ENCODE measurements around the gene MAEA.

Gene MAEA

DNA sequence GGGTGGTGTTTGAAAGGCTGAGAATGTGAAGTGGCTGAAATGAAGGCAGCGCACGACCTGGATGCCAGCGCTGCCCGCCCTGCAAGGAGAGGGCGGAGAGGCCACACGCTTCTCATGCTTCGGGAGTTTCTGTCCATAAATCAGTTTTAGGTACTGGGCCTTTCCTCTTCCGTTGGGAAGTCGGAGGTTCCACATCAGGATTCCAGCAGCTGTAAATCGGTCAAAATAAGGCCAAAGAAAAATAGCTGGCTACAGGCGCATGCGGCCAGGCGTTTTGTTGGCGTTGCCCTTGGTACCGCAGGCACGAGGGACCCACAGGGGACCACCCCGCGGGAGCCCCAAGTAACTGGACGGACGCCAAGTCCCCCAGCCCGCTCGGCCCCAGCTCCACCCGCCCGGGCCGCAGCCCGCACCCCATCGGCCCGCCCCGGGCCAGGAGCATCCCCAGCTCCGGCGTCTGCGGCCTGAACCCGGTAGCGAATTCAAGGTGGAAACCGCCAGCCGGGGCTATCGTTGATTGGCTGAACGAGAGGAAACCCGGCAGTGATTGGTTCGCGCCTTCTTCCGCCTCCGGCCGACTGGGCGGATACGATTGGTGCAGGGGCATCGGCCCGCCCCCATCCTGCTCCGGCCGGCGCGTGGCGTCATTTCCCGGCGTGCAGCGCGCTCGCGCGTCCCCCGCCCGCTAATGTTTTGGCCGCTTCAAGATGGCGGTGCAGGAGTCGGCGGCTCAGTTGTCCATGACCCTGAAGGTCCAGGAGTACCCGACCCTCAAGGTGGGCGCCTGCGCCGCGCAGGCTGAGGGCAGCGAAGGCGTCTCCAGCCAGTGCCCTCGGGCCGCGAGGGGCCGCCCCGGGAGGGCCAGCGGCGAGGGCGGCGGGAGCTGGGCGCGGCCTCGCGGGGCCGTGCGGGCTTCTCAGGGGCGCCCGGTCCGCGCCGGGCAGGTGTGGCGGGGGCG lies at the start of gene MAEA:
MAEA (plus strand) TSS at position 685 of the 958 bp plus-strand sequence; CDS start at position 708, 23 bp downstream.
- H3K27me3 ChIP-seq (ENCODE audit: control insufficient read depth in 1 of 2, insufficient read depth in 2 of 2, low read length in 2 of 2): no peaks in the 10 kb centered on the region
- peak within 1 kb of the TSS; percentile 87 to 91 for H3K9ac ChIP-seq (ENCODE audit: low read length in 2 of 2)
- H3K4me1 ChIP-seq (ENCODE audit: control insufficient read depth, insufficient read depth, low read length): peaks cover 38% of the 10 kb centered on the region
- H3K27ac ChIP-seq (ENCODE audit: low read length): peak within 1 kb of the TSS; percentile 49
- H3K9me3 ChIP-seq (ENCODE audit: control insufficient read depth in 2 of 2, low read length in 2 of 2): no peaks in the 10 kb centered on the region
- peak within 1 kb of the TSS; percentile 87 to 97 for H3K4me3 ChIP-seq (ENCODE audit: low read length in 2 of 2)
- no peaks in the 10 kb centered on the region for H3K36me3 ChIP-seq (ENCODE audit: control insufficient read depth in 2 of 2, insufficient read depth in 2 of 2, low read length in 2 of 2)

DNA sequence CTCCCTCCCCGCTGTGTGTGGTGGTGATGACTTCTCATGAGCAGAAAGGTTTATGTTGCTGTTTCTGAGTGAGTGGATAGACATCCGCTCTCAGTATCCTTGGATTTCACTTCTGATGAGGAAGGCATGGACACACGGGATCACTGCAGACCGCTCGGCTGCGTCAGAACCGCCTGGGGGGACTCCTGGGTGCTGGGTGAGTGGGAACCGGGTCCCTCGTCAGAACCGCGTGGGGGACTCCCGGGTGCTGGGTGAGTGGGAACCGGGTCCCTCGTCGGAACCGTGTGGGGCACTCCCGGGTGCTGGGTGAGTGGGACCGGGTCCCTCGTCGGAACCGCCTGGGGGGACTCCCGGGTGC lies 49.8 kb upstream of the MAEA start:
- no peaks in the 10 kb centered on the region for H3K9me3 ChIP-seq (ENCODE audit: control insufficient read depth in 2 of 2, low read length in 2 of 2)
- H3K27me3 ChIP-seq (ENCODE audit: control insufficient read depth in 1 of 2, insufficient read depth in 2 of 2, low read length in 2 of 2): no peaks in the 10 kb centered on the region
- no peak overlapping the region for H3K27ac ChIP-seq (ENCODE audit: low read length)
- H3K36me3 ChIP-seq (ENCODE audit: control insufficient read depth in 2 of 2, insufficient read depth in 2 of 2, low read length in 2 of 2): peaks cover 18 to 37% of the 10 kb centered on the region in 2 donors
- no peak overlapping the region for H3K9ac ChIP-seq (ENCODE audit: low read length in 2 of 2)
- H3K4me3 ChIP-seq (ENCODE audit: low read length in 2 of 2): no peak overlapping the region
- peaks cover 36% of the 10 kb centered on the region for H3K4me1 ChIP-seq (ENCODE audit: control insufficient read depth, insufficient read depth, low read length)

DNA sequence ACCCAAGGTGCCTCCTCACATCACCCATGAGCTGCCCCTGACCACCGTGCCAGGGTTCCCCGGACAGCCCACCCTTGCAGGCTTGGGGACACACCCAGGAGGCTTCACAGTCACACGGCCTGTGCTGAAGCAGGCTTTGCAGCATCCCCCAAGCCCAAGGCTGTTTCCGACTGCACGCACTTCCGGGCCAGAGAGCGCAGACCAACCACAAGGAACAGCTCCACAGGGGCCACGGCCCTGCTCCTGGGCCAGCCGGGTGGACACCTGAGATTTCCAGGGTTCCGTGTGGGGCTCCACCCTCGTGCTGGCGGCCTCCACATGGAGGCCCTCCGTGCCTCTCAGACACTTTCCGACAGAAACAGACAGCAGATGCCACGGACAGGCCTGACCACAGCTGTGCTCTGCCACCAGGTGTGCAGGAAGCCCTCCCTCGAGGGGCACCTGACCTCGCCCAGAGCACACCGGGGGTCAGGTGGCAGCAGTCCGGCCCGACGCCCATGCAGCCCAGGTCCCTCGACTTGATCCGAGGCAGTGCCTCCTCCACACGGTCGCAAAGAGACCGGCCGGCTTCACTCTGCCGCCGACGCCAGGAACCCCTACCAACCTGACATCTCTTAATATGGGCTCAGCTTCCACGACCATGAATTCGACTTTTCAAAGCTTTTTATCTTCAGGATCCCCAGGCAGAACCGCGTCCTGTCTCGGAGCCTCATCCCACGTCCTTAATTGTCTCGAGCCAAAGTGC lies 48.8 kb upstream of the MAEA start:
- Histone ChIP-seq H3K4me3 (ENCODE audit: low read length in 2 of 2) (no peak overlapping the region), H3K9ac (ENCODE audit: low read length in 2 of 2) (no peak overlapping the region), H3K27me3 (ENCODE audit: control insufficient read depth in 1 of 2, insufficient read depth in 2 of 2, low read length in 2 of 2) (no peaks in the 10 kb centered on the region), H3K36me3 (ENCODE audit: control insufficient read depth in 2 of 2, insufficient read depth in 2 of 2, low read length in 2 of 2) (peaks cover 16 to 29% of the 10 kb centered on the region in 2 donors), H3K4me1 (ENCODE audit: control insufficient read depth, insufficient read depth, low read length) (peaks cover 40% of the 10 kb centered on the region), H3K27ac (ENCODE audit: low read length) (no peak overlapping the region), H3K9me3 (ENCODE audit: control insufficient read depth in 2 of 2, low read length in 2 of 2) (no peaks in the 10 kb centered on the region)

GRCh38 chr4:1241466-1241935 lies 48.2 kb upstream of the MAEA start:
- H3K36me3 ChIP-seq (ENCODE audit: control insufficient read depth in 2 of 2, insufficient read depth in 2 of 2, low read length in 2 of 2): peaks cover 16 to 26% of the 10 kb centered on the region in 2 donors
- H3K9me3 ChIP-seq (ENCODE audit: control insufficient read depth in 2 of 2, low read length in 2 of 2): no peaks in the 10 kb centered on the region
- no peak overlapping the region for H3K4me3 ChIP-seq (ENCODE audit: low read length in 2 of 2)
- H3K9ac ChIP-seq (ENCODE audit: low read length in 2 of 2): no peak overlapping the region
- no peaks in the 10 kb centered on the region for H3K27me3 ChIP-seq (ENCODE audit: control insufficient read depth in 1 of 2, insufficient read depth in 2 of 2, low read length in 2 of 2)
- H3K4me1 ChIP-seq (ENCODE audit: control insufficient read depth, insufficient read depth, low read length): peaks cover 46% of the 10 kb centered on the region
- no peak overlapping the region for H3K27ac ChIP-seq (ENCODE audit: low read length)

GRCh38 chr4:1241936-1242505 lies 47.7 kb upstream of the MAEA start:
- Histone ChIP-seq H3K27ac (ENCODE audit: low read length) (no peak overlapping the region), H3K27me3 (ENCODE audit: control insufficient read depth in 1 of 2, insufficient read depth in 2 of 2, low read length in 2 of 2) (no peaks in the 10 kb centered on the region), H3K36me3 (ENCODE audit: control insufficient read depth in 2 of 2, insufficient read depth in 2 of 2, low read length in 2 of 2) (peaks cover 16 to 24% of the 10 kb centered on the region in 2 donors), H3K4me3 (ENCODE audit: low read length in 2 of 2) (no peak overlapping the region), H3K9me3 (ENCODE audit: control insufficient read depth in 2 of 2, low read length in 2 of 2) (no peaks in the 10 kb centered on the region), H3K4me1 (ENCODE audit: control insufficient read depth, insufficient read depth, low read length) (peaks cover 51% of the 10 kb centered on the region), H3K9ac (ENCODE audit: low read length in 2 of 2) (no peak overlapping the region)

DNA sequence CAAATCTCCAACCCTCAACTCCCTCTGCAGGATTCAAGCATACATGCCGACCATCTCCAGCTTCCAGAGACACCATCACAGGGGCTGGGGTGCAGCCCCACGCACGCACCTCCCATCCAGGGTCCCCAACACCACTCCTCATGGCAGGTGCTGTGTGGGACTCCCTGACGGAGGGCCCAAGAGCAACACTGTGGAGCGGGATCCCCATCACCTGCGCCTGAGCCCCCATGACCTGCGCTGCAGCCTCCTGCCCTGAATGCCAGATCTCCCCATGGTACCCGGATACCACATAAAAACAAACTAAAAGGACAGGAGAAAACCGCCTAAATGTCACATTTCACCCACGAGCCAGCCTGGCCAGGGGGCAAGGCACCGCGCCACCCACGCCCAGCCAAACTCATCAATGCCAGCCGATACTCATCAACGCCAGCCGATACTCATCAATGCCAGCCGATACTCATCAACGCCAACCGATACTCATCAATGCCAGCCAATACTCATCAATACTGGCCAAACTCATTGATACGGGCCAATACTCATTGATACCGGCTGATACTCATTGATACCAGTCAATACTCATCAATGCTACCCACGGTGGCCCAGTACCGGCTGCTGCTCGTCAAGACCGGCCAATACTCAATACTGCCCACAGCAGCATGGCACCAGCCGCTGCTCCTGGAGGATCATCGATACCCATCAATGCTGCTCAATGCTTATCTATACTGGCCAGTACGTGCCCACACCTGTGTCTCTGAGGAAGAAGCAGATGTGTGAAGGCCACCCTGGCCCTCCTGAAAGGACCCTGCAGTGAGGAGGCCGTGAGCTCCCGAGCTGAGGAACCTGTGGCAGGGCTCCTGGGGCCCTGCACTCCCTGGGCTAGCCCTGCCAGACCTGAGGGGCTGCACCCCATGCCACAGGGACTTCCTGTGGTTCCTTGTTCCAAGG lies 46.9 kb upstream of the MAEA start:
- no peak overlapping the region for H3K9ac ChIP-seq (ENCODE audit: low read length in 2 of 2)

GRCh38 chr4:1243451-1244080 lies 46.1 kb upstream of the MAEA start:
- Histone ChIP-seq H3K9me3 (ENCODE audit: control insufficient read depth in 2 of 2, low read length in 2 of 2) (no peaks in the 10 kb centered on the region), H3K4me1 (ENCODE audit: control insufficient read depth, insufficient read depth, low read length) (peaks cover 58% of the 10 kb centered on the region), H3K36me3 (ENCODE audit: control insufficient read depth in 2 of 2, insufficient read depth in 2 of 2, low read length in 2 of 2) (peaks cover 12 to 16% of the 10 kb centered on the region in 2 donors), H3K27me3 (ENCODE audit: control insufficient read depth in 1 of 2, insufficient read depth in 2 of 2, low read length in 2 of 2) (no peaks in the 10 kb centered on the region), H3K9ac (ENCODE audit: low read length in 2 of 2) (peak overlapping the region in 1 of 2 donors; percentile 1), H3K27ac (ENCODE audit: low read length) (no peak overlapping the region), H3K4me3 (ENCODE audit: low read length in 2 of 2) (peak overlapping the region in 1 of 2 donors; percentile 29)

More for the DNA sequence above, 46.9 kb upstream of the MAEA start:
- Histone ChIP-seq H3K9me3 (ENCODE audit: control insufficient read depth in 2 of 2, low read length in 2 of 2) (no peaks in the 10 kb centered on the region), H3K4me1 (ENCODE audit: control insufficient read depth, insufficient read depth, low read length) (peaks cover 58% of the 10 kb centered on the region), H3K27me3 (ENCODE audit: control insufficient read depth in 1 of 2, insufficient read depth in 2 of 2, low read length in 2 of 2) (no peaks in the 10 kb centered on the region), H3K4me3 (ENCODE audit: low read length in 2 of 2) (peak overlapping the region in 1 of 2 donors; percentile 29), H3K27ac (ENCODE audit: low read length) (no peak overlapping the region), H3K36me3 (ENCODE audit: control insufficient read depth in 2 of 2, insufficient read depth in 2 of 2, low read length in 2 of 2) (peaks cover 16 to 17% of the 10 kb centered on the region in 2 donors)

- Histone ChIP-seq H3K36me3 (ENCODE audit: control insufficient read depth in 2 of 2, insufficient read depth in 2 of 2, low read length in 2 of 2) (peaks cover 10 to 12% of the 10 kb centered on the region in 2 donors), H3K27ac (ENCODE audit: low read length) (no peak overlapping the region), H3K4me3 (ENCODE audit: low read length in 2 of 2) (peak overlapping the region in 1 of 2 donors; percentile 15), H3K9ac (ENCODE audit: low read length in 2 of 2) (peak overlapping the region in 1 of 2 donors; percentile 21), H3K27me3 (ENCODE audit: control insufficient read depth in 1 of 2, insufficient read depth in 2 of 2, low read length in 2 of 2) (no peaks in the 10 kb centered on the region), H3K9me3 (ENCODE audit: control insufficient read depth in 2 of 2, low read length in 2 of 2) (no peaks in the 10 kb centered on the region), H3K4me1 (ENCODE audit: control insufficient read depth, insufficient read depth, low read length) (peaks cover 58% of the 10 kb centered on the region)
These were observed 45.4 kb upstream of the MAEA start for GRCh38 chr4:1244081-1244977.

- Histone ChIP-seq H3K27ac (ENCODE audit: low read length) (no peak overlapping the region), H3K27me3 (ENCODE audit: control insufficient read depth in 1 of 2, insufficient read depth in 2 of 2, low read length in 2 of 2) (no peaks in the 10 kb centered on the region), H3K4me3 (ENCODE audit: low read length in 2 of 2) (peak overlapping the region in 1 of 2 donors; percentile 15), H3K9ac (ENCODE audit: low read length in 2 of 2) (peak overlapping the region; percentile 20 to 21), H3K4me1 (ENCODE audit: control insufficient read depth, insufficient read depth, low read length) (peaks cover 65% of the 10 kb centered on the region), H3K9me3 (ENCODE audit: control insufficient read depth in 2 of 2, low read length in 2 of 2) (no peaks in the 10 kb centered on the region), H3K36me3 (ENCODE audit: control insufficient read depth in 2 of 2, insufficient read depth in 2 of 2, low read length in 2 of 2) (peaks cover 6 to 9% of the 10 kb centered on the region in 2 donors)
These were observed 44.7 kb upstream of the MAEA start for GRCh38 chr4:1244978-1245471.

Data from stomach smooth muscle (tissue), 2 donors.